Measurements from ENCODE around the gene TFDP2. TPM values are rescaled to one million over a fixed set of nuclear protein-coding genes. Genes with fewer than 3 reads are reported as not detected.

TFDP2 gene
- total and polyA plus RNA-seq, 10 of the 15 experiments (the other 5 are each of a cell fraction or from before 2014, with no cell fraction given): 28.3 to 100 (median 49.7) TPM

GRCh38 chr3:142105991-142106390 lies 43.4 kb downstream of the TFDP2 start (continued):
- TF ChIP-seq TAF1 (IDR thresholded peaks at IDR 0.05; ENCODE audit: borderline replicate concordance, low read depth, low read length) (no peak), PML (IDR thresholded peaks at IDR 0.05; ENCODE audit: low read length) (no peak), CREB1 (IDR thresholded peaks at IDR 0.05; ENCODE audit: low read depth) (no peak), RBBP5 (conservative IDR thresholded peaks at IDR 0.05) (no peak), MEF2B (IDR thresholded peaks at IDR 0.05; ENCODE audit: partially characterized antibody, poor library complexity, severe bottlenecking) (no peak)

- H3K4me3 ChIP-seq: no peak overlapping the region
These were observed 44.6 kb downstream of the TFDP2 start for GRCh38 chr3:142104763-142105162.

GRCh38 chr3:142098964-142099363 lies 50.4 kb downstream of the TFDP2 start:
- ATAC-seq: no peak
- CTCF ChIA-PET: no interaction called here
- no peak overlapping the region for H3K27ac ChIP-seq (ENCODE audit: control insufficient read depth, insufficient read depth)
- TF ChIP-seq MAX (IDR thresholded peaks at IDR 0.05; ENCODE audit: low read depth, low read length): no peak
- TF ChIP-seq TCF3 (IDR thresholded peaks at IDR 0.05; ENCODE audit: borderline replicate concordance, insufficient read depth, low read depth, low read length): no peak
- no peak for TF ChIP-seq POLR2A (IDR thresholded peaks at IDR 0.05; ENCODE audit: low read depth, low read length)
- TF ChIP-seq EP300 (IDR thresholded peaks at IDR 0.05; ENCODE audit: borderline replicate concordance in 1 of 2, control insufficient read depth in 1 of 2, low read depth in 2 of 2, low read length in 2 of 2): no peak
- TF ChIP-seq USF1 (IDR thresholded peaks at IDR 0.05; ENCODE audit: borderline replicate concordance, extremely low read length, insufficient read depth, low read depth, low read length): no peak
- no peak for TF ChIP-seq MXI1 (IDR thresholded peaks at IDR 0.05; ENCODE audit: low read depth, low read length)
- TF ChIP-seq MYB (IDR thresholded peaks at IDR 0.05; ENCODE audit: borderline replicate concordance, low read depth, low read length): no peak
- no peak for TF ChIP-seq TAF1 (IDR thresholded peaks at IDR 0.05; ENCODE audit: borderline replicate concordance, low read depth, low read length)
- TF ChIP-seq PAX8 (IDR thresholded peaks at IDR 0.05): no peak
- no peak for TF ChIP-seq SMAD5 (IDR thresholded peaks at IDR 0.05; ENCODE audit: low read depth)
- TF ChIP-seq FOS (IDR thresholded peaks at IDR 0.05; ENCODE audit: borderline replicate concordance, extremely low read depth, insufficient read length): no peak

More at GRCh38 chr3:142104763-142105162, 44.6 kb downstream of the TFDP2 start:
- POLR2A ChIA-PET: interaction anchor here (0.6 kb wide), 1 partner anchor 21 kb away, joined by 6 read pairs; no protein-coding TSS in a partner anchor
- Histone ChIP-seq H3K9me3 (replicated peaks; ENCODE audit: control insufficient read depth, insufficient read depth, low read length) (no peaks in the 10 kb centered on the region), H3K36me3 (ENCODE audit: control insufficient read depth in 2 of 2, insufficient read depth in 2 of 2, low read length in 1 of 2) (no peaks in the 10 kb centered on the region), H2AFZ (ENCODE audit: control insufficient read depth, low read depth, low read length) (no peak overlapping the region), H4K20me1 (ENCODE audit: control insufficient read depth, insufficient read depth) (no peaks in the 10 kb centered on the region), H3K4me2 (ENCODE audit: control insufficient read depth, insufficient read depth) (no peak overlapping the region), H3K79me2 (ENCODE audit: control insufficient read depth, insufficient read depth, low read length) (no peaks in the 10 kb centered on the region), H3K4me1 (ENCODE audit: control insufficient read depth, insufficient read depth, low read length) (no peaks in the 10 kb centered on the region), H3K27me3 (replicated peaks in 1 of 2; ENCODE audit: control insufficient read depth in 2 of 2, insufficient read depth in 2 of 2, low read length in 1 of 2) (no peaks in the 10 kb centered on the region), H3K27ac (ENCODE audit: control insufficient read depth, insufficient read depth) (no peak overlapping the region), H3K9ac (ENCODE audit: control insufficient read depth, insufficient read depth, low read length) (no peak overlapping the region)
- WGBS (ENCODE audit: insufficient coverage, insufficient replicate concordance, low lambda C conversion rate, missing lambda C conversion rate): 75% methylated on average over 3 of the region's 3 CpGs
- intact Hi-C loops (cut with micrococcal nuclease; ENCODE audit: unreplicated experiment): no loop called here
- SMC1A ChIA-PET (ENCODE audit: uncharacterized antibody, unreplicated experiment): interaction anchor here (0.5 kb wide), 1 partner anchor 1064 kb away, joined by 3 read pairs; no protein-coding TSS in a partner anchor
- DNase-seq (ENCODE audit: low read depth, low spot score) (no peak), ATAC-seq (no peak), FAIRE-seq (peak; percentile 23)
- RAD21 ChIA-PET (ENCODE audit: unreplicated experiment): interaction anchor here (1.2 kb wide), 1 partner anchor 21 kb away, joined by 3 read pairs; no protein-coding TSS in a partner anchor
- in situ Hi-C loops (cut with MboI): no loop called here
- CTCF ChIA-PET: no interaction called here
- BruUV-seq (replicated peaks): no TSS peak
- no peak for TF ChIP-seq BRCA1 (IDR thresholded peaks at IDR 0.05; ENCODE audit: low read depth, low read length)
- no peak for TF ChIP-seq RBBP5 (conservative IDR thresholded peaks at IDR 0.05)
- TF ChIP-seq TBL1XR1 (IDR thresholded peaks at IDR 0.05; ENCODE audit: low read depth, low read length): no peak
- TF ChIP-seq POU2F2 (IDR thresholded peaks at IDR 0.05; ENCODE audit: borderline replicate concordance, low read depth, low read length): no peak
- TF ChIP-seq CHD4 (IDR thresholded peaks at IDR 0.05): no peak

More at GRCh38 chr3:142098964-142099363, 50.4 kb downstream of the TFDP2 start:
- Histone ChIP-seq H2AFZ (ENCODE audit: control insufficient read depth, low read depth, low read length) (no peak overlapping the region), H3K4me1 (ENCODE audit: control insufficient read depth, insufficient read depth, low read length) (no peaks in the 10 kb centered on the region), H3K27me3 (replicated peaks in 1 of 2; ENCODE audit: control insufficient read depth in 2 of 2, insufficient read depth in 2 of 2, low read length in 1 of 2) (no peaks in the 10 kb centered on the region), H3K79me2 (ENCODE audit: control insufficient read depth, insufficient read depth, low read length) (no peaks in the 10 kb centered on the region), H3K4me2 (ENCODE audit: control insufficient read depth, insufficient read depth) (no peak overlapping the region), H3K9ac (ENCODE audit: control insufficient read depth, insufficient read depth, low read length) (no peak overlapping the region), H3K4me3 (no peak overlapping the region), H4K20me1 (ENCODE audit: control insufficient read depth, insufficient read depth) (no peaks in the 10 kb centered on the region), H3K36me3 (ENCODE audit: control insufficient read depth in 2 of 2, insufficient read depth in 2 of 2, low read length in 1 of 2) (no peaks in the 10 kb centered on the region), H3K9me3 (replicated peaks; ENCODE audit: control insufficient read depth, insufficient read depth, low read length) (no peaks in the 10 kb centered on the region)
- intact Hi-C loops (cut with micrococcal nuclease; ENCODE audit: unreplicated experiment): no loop called here
- RAD21 ChIA-PET (ENCODE audit: unreplicated experiment): no interaction called here
- SMC1A ChIA-PET (ENCODE audit: uncharacterized antibody, unreplicated experiment): no interaction called here
- FAIRE-seq: no peak
- DNase-seq (ENCODE audit: low read depth, low spot score): no peak
- BruUV-seq (replicated peaks): no TSS peak
- in situ Hi-C loops (cut with MboI): no loop called here
- POLR2A ChIA-PET: no interaction called here
